ENCODE results near the gene FAM114A2.
A peak's percentile ranks its signal among the peaks of the same experiment; 100 is the strongest.
"Not testable (repeated sequence)": the region's sequence is repeated elsewhere in the genome, so short reads cannot be mapped to it uniquely, and the experiment has no call there.

The FAM114A2 gene

GRCh38 chr5:154047324-154047723 is 8.6 kb upstream of the FAM114A2 start:
- no peak for DNase-seq

DNA sequence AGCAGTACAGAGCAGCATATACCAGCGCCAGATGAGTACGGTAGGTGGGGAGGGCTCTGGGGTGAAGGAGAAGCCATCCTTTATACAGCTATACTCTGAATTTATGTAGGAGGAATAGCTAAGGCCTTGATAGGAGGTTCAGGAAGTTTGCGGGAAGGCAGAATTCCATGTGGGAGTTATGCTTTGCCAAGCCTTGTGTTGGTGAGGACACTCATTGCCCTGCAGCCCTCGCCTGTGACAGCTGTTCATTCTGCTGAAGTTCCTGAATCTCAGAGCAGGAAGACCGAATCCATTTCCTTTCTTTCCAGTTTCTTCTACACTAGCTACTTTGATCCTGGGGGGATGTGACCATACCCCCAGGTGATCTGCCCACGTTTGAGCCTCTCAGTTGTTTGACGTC is 7.8 kb upstream of the FAM114A2 start:
- no peak for DNase-seq

DNA sequence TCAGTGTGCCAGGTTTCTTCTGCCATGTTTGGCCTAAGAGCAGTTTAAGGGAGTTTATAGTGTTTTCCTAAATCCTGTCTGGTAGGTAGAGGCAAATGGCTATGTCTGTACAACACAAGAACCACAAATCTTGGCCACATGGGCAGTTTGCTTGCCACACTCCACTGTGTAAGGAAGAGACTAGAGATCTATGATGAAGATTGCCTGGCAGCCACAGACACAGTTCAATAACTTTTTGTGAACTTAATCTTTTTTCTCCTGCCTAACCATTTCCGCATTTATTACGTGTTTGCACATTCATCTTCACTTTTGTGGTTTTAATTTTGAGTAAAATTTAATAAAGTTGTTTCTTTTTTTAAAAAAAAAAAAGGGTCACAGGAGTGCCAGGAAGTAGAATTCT is 5.9 kb upstream of the FAM114A2 start:
- no peak for DNase-seq

DNA sequence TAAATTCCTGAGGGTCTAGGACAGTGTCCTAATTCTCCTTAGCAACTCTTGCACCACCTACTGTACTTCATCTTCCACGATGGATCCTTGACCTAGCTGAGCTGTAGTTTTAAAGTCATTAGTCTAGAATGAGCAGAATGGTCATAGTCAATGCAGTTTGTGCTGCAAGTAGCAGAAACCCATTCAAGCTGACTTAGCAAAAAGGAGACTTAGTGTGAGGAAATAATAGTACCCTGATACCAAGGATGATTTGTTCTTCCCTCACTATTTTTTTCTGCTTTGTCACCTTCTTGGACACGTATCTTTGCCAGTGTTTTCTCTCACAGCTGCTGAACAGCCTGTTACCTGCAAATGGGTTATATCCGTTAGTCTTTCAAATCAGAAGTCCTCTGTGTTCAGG is 5.4 kb upstream of the FAM114A2 start:
- DNase-seq: no peak

DNA sequence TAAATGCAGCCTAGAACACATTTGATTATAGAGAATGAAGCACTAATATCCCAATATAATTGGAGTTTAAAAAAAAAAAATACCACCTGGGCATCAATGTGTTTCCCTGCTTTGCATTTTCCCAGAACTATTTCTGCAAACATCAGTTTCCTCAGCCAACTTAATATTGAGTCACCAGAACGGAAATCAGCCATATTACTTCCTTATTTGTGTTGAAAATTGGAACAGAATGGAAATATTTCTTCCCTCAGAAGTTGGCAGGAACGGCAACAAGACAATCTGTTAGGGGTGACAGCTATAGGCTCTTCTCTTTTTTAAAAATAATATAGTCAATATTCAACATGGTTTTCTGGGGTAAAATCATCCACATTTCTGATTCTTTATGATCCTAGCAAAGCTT is 4.1 kb upstream of the FAM114A2 start:
- DNase-seq: no peak

DNA sequence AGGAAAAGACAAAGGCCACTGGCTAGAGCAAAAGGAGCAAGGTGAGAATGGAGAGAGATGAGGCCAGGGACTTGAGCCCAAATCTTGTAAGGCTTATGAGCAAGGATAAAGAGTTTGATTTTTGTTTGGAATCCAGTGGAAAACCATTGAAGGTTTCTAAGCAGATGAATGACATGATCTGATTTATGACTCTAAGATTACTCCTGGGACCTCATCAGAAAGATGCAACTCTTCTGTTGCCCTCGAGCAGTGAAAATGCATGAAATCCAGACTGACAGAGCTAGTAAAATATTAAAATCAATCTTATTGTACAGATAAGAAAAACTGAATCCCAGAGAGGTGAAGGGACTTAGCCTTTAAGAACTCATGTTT is 734 bp upstream of the FAM114A2 start:
- DNase-seq: no peak

DNA sequence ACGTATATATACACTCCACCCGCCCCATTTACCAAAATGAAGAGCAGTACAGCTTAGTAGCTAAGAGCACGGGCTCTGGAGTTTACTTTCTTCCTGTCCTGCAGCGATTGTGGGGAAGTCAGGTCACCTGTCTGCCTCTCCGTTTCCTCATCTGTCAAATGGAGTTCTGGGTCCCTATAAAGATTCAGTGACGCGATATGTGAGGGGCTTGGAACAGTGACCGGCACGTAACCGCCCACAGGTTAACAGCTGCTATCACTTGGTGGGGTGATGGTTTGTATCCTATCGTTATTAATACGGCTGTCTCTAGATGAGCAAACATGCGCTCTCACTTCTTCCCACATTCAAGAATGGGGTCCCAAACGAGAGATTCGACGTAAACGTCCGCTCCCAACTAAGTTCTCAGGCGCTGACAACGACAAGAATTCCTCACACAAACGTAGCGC is 426 bp downstream of the FAM114A2 start:
- peak; percentile 38 for DNase-seq

GRCh38 chr5:154034944-154035343 is 3.8 kb downstream of the FAM114A2 start:
- DNase-seq: no peak

GRCh38 chr5:154031937-154032489 is 6.7 kb downstream of the FAM114A2 start:
- DNase-seq: no peak

- DNase-seq: no peak
Measured at GRCh38 chr5:154025951-154026350, 12.8 kb downstream of the FAM114A2 start.

DNA sequence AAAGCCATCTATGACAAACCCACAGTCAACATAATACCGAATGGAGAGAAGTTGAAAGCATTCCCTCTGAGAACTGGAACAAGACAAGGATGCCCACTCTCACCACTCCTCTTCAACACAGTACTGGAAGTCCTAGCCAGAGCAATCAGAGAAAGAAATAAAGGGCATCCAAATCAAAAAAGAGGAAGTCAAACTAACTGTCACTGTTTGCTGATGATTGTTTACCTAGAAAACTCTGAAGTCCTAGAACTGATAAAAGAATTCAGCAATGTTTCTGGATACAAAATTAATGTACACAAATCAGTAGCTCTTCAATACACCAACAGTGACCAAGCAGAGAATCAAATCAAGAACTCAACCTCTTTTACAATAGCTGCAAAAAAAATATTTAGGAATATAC is 19.8 kb downstream of the FAM114A2 start:
- not testable (repeated sequence) for DNase-seq

- no peak for DNase-seq
Measured at GRCh38 chr5:154015071-154015693, 23.5 kb downstream of the FAM114A2 start.

DNA sequence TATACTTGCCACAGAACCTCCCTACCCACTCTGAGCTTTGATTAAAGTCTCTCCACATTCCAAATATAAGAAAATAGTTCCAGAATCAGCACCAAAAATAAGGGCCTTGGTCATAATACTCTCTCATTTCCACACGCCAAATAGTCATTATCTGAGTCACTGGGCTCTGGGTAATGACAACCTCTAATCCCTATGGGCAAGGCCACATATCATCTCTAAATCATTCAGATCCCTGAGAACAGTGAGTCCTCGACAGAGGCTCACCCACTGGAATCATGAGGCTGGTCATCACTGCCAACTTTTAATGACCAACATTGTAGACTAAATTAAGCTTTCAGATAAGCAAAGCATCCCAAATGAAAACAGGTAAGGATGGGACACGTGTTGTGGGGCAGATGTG is 28.1 kb downstream of the FAM114A2 start:
- DNase-seq: no peak

GRCh38 chr5:154005648-154006047 is 33.1 kb downstream of the FAM114A2 start:
- no peak for DNase-seq

- DNase-seq: no peak
Measured at GRCh38 chr5:154002511-154003020, 36.1 kb downstream of the FAM114A2 start.

GRCh38 chr5:154002093-154002492 is 36.6 kb downstream of the FAM114A2 start:
- no peak for DNase-seq

- DNase-seq: no peak
Measured at GRCh38 chr5:154000703-154001102, 38.0 kb downstream of the FAM114A2 start.

GRCh38 chr5:153999995-154000394 is 38.7 kb downstream of the FAM114A2 start:
- no peak for DNase-seq

GRCh38 chr5:153998768-153999167 is 39.9 kb downstream of the FAM114A2 start:
- DNase-seq: no peak

GRCh38 chr5:153998010-153998409 is 40.7 kb downstream of the FAM114A2 start:
- no peak for DNase-seq

DNA sequence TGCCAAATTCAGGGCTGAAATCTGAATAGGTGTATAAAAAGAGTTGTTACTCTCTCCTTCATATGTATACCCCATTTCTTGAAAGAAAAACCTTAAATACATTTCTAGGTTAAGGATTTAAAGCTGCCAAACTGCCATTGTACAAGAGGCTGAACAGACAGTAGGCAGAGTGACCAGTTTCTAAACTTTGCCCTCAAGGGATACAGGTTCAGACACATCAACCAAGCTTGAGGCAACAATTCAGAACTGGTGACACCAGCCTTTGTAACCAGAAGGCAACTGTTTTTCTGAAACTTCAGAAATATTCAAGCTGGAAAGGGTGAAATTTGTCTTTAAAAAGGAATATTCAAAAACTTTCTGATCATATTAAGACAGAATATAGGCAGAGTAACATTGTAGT is 47.5 kb downstream of the FAM114A2 start:
- DNase-seq: no peak

- no peak for DNase-seq
Measured at GRCh38 chr5:153988510-153988909, 50.2 kb downstream of the FAM114A2 start.

GRCh38 chr5:153987301-153987700 is 51.4 kb downstream of the FAM114A2 start:
- DNase-seq: no peak

DNA sequence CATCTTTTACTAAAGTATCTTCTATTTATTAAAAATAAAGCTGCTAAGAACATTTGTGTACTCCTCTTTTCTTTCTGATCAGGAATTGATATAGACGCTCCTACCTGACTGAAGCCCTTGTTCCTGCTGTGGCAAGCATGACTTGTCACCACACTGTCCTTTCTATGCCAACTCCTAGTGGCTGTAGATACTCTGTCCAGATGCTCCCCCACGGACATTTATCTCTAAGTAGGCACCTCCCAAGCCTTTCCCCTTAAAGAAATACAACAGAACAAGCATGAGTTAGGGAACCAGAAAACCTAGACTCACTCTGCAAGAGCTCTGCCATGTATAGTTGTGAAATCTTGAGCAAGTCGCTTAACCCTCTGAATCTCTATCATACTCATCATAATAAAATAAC is 53.2 kb downstream of the FAM114A2 start:
- DNase-seq: no peak

GRCh38 chr5:153983885-153984284 is 54.8 kb downstream of the FAM114A2 start:
- no peak for DNase-seq

Data from CD4-positive, alpha-beta T cell treated with Interleukin-6 for 4 hours (primary cell).